DND-41 (cell line): ENCODE measurements around the gene STEAP4.

Experiments used
- CTCF ChIP-seq: IDR thresholded peaks from 2 replicates; pipeline ENCODE4 v1.5.1; 2012; ENCODE audit warnings: borderline replicate concordance, low read length, moderate library complexity, mild to moderate bottlenecking; ENCODE audit not compliant: poor library complexity, severe bottlenecking; ENCODE audit errors: extremely low read depth
- EZH2 ChIP-seq: IDR thresholded peaks from 3 replicates; pipeline ENCODE4 v1.6.1; 2012; ENCODE audit warnings: borderline replicate concordance, low read depth, mild to moderate bottlenecking, moderate library complexity, low read length, inconsistent platforms; ENCODE audit not compliant: severe bottlenecking

- no peak for TF ChIP-seq CTCF
- no peak for TF ChIP-seq EZH2
Observed at GRCh38 chr7:88322151-88322550, 15.5 kb upstream of the STEAP4 start.
